GM23338 (cell line): Measurements from ENCODE around the gene CLCN6. TPM values are rescaled to one million over a fixed set of nuclear protein-coding genes. Genes with fewer than 3 reads are reported as not detected.

ENCODE experiments used
- ATAC-seq: fragments of 200-7000 bp; cut with Tn5 transposase; 3 replicates; pipeline ENCODE4 v1.9.1; 2020
- DNase-seq: peaks from one replicate; pipeline ENCODE4 v3.0.0-alpha.2; 2015; ENCODE audit warnings: low spot score
- H2AFZ ChIP-seq: fragments of 200-600 bp; sonication (generic); 2 replicates; pipeline ENCODE4 v1.8.0; 2016; ENCODE audit warnings: antibody characterized with exemption, mild to moderate bottlenecking, moderate library complexity
- H3F3A ChIP-seq: fragments of 200-600 bp; sonication (generic); replicated peaks from 2 replicates; pipeline ENCODE4 v1.8.0; 2017; ENCODE audit warnings: antibody characterized with exemption, mixed run types, low read depth
- H3K27ac ChIP-seq: fragments of 200-600 bp; sonication (generic); 2 replicates; pipeline ENCODE4 v1.6.1; 2016; ENCODE audit warnings: low read depth
- H3K27me3 ChIP-seq: fragments of 200-600 bp; sonication (generic); 2 replicates; pipeline ENCODE4 v1.8.0; 2016; ENCODE audit warnings: mild to moderate bottlenecking, mixed run types, moderate library complexity; ENCODE audit not compliant: insufficient read depth
- H3K36me3 ChIP-seq: fragments of 200-600 bp; sonication (generic); 2 replicates; pipeline ENCODE4 v1.8.0; 2016; ENCODE audit warnings: mild to moderate bottlenecking; ENCODE audit not compliant: insufficient read depth
- H3K4me1 ChIP-seq: fragments of 200-600 bp; sonication (generic); 2 replicates; pipeline ENCODE4 v1.8.0; 2016; ENCODE audit warnings: mild to moderate bottlenecking, moderate library complexity; ENCODE audit not compliant: insufficient read depth
- H3K4me2 ChIP-seq: fragments of 200-600 bp; sonication (generic); 2 replicates; pipeline ENCODE4 v1.7.1; 2017; ENCODE audit warnings: mixed run types
- H3K4me3 ChIP-seq: fragments of 200-600 bp; sonication (generic); 2 replicates; pipeline ENCODE4 v1.6.1; 2016; ENCODE audit warnings: mixed run types
- H3K79me2 ChIP-seq: fragments of 200-600 bp; sonication (generic); replicated peaks from 2 replicates; pipeline ENCODE4 v1.8.0; 2017; ENCODE audit warnings: mild to moderate bottlenecking; ENCODE audit not compliant: insufficient read depth
- H3K9me2 ChIP-seq: fragments of 200-600 bp; sonication (generic); 2 replicates; pipeline ENCODE4 v1.8.0; 2017; ENCODE audit not compliant: insufficient read depth
- H4K20me1 ChIP-seq: fragments of 200-600 bp; sonication (generic); replicated peaks from 2 replicates; pipeline ENCODE4 v1.8.0; 2017; ENCODE audit warnings: mild to moderate bottlenecking; ENCODE audit not compliant: insufficient read depth
- H3K27ac Mint-ChIP-seq: 2 replicates; pipeline ENCODE4 v1.8.0; 2020; ENCODE audit warnings: inconsistent platforms, mild to moderate bottlenecking, moderate library complexity, mixed read lengths
- H3K27me3 Mint-ChIP-seq: 3 replicates; pipeline ENCODE4 v1.8.0; 2022; ENCODE audit warnings: low read depth, mild to moderate bottlenecking, moderate library complexity, mixed read lengths, inconsistent platforms; ENCODE audit not compliant: insufficient read depth, poor library complexity
- H3K36me3 Mint-ChIP-seq: 3 replicates; pipeline ENCODE4 v1.8.0; 2021; ENCODE audit warnings: low read depth, mild to moderate bottlenecking, inconsistent platforms, moderate library complexity, mixed read lengths
- H3K4me1 Mint-ChIP-seq: 3 replicates; pipeline ENCODE4 v1.8.0; 2020; ENCODE audit warnings: mild to moderate bottlenecking, inconsistent platforms, mixed read lengths
- H3K4me3 Mint-ChIP-seq: 3 replicates; pipeline ENCODE4 v1.8.0; 2021; ENCODE audit warnings: moderate library complexity, mild to moderate bottlenecking, inconsistent platforms, mixed read lengths
- H3K9me3 Mint-ChIP-seq: 3 replicates; pipeline ENCODE4 v1.8.0; 2020; ENCODE audit warnings: moderate library complexity, mild to moderate bottlenecking, inconsistent platforms, mixed read lengths
- CREB1 ChIP-seq: fragments of 250-450 bp; sonication (Bioruptor Pico); IDR thresholded peaks from 2 replicates; pipeline ENCODE4 v1.5.0; 2020; ENCODE audit warnings: low read depth, mild to moderate bottlenecking, moderate library complexity
- EZH2 ChIP-seq: fragments of 200-600 bp; sonication (generic); IDR thresholded peaks from one replicate; pipeline ENCODE4 v1.8.0; 2017; ENCODE audit warnings: antibody characterized with exemption, mild to moderate bottlenecking, low read depth; ENCODE audit not compliant: unreplicated experiment
- JUNB ChIP-seq: IDR thresholded peaks from one replicate; pipeline ENCODE4 v1.6.1; 2016; ENCODE audit warnings: antibody characterized with exemption; ENCODE audit not compliant: unreplicated experiment
- NANOG ChIP-seq: IDR thresholded peaks from 2 replicates; pipeline ENCODE4 v1.6.1; 2016; ENCODE audit warnings: antibody characterized with exemption, borderline replicate concordance
- POLR2AphosphoS5 ChIP-seq: IDR thresholded peaks from 2 replicates; pipeline ENCODE4 v1.6.1; 2016; ENCODE audit warnings: antibody characterized with exemption, low read depth
- STAT1 ChIP-seq: IDR thresholded peaks from one replicate; pipeline ENCODE4 v1.6.1; 2016; ENCODE audit warnings: antibody characterized with exemption; ENCODE audit not compliant: unreplicated experiment
- ZNF114 ChIP-seq: fragments of 250-450 bp; sonication (Bioruptor Pico); IDR thresholded peaks from 2 replicates; pipeline ENCODE4 v1.5.0; 2020; ENCODE audit warnings: mild to moderate bottlenecking, moderate library complexity
- ZNF331 ChIP-seq: fragments of 250-450 bp; sonication (Bioruptor Pico); IDR thresholded peaks from 2 replicates; pipeline ENCODE4 v1.5.0; 2020; ENCODE audit warnings: low read depth, mild to moderate bottlenecking, moderate library complexity
- ZNF462 ChIP-seq: fragments of 250-450 bp; sonication (Bioruptor Pico); IDR thresholded peaks from 2 replicates; pipeline ENCODE4 v1.5.0; 2020; ENCODE audit warnings: mild to moderate bottlenecking, moderate library complexity
- polyA plus RNA-seq: library from polyadenylated mRNA; unstranded; fragments of >200 nt; fragmentation: Nextera tagmentation; extraction: Ambion mirVana; gene quantifications from 2 replicates; pipeline ENCODE4 v1.2.1, GENCODE V29; 2016
- total RNA-seq: library from RNA; depleted of rRNA; stranded (reverse); fragments of >200 nt; shearing (Covaris generic); gene quantifications from 2 replicates; pipeline ENCODE4 v1.2.3, GENCODE V29; 2014

The CLCN6 gene
- total and polyA plus RNA-seq, 2 experiments from 2014 or later = 16.0 to 22.6 TPM

GRCh38 chr1:11766429-11766776 lies 39.6 kb upstream of the CLCN6 start (continued):
- TF ChIP-seq ZNF462 (CRISPR knock-in tag) (no peak), EZH2 (no peak), STAT1 (no peak), CREB1 (CRISPR knock-in tag) (no peak), ZNF331 (CRISPR knock-in tag) (no peak)

DNA sequence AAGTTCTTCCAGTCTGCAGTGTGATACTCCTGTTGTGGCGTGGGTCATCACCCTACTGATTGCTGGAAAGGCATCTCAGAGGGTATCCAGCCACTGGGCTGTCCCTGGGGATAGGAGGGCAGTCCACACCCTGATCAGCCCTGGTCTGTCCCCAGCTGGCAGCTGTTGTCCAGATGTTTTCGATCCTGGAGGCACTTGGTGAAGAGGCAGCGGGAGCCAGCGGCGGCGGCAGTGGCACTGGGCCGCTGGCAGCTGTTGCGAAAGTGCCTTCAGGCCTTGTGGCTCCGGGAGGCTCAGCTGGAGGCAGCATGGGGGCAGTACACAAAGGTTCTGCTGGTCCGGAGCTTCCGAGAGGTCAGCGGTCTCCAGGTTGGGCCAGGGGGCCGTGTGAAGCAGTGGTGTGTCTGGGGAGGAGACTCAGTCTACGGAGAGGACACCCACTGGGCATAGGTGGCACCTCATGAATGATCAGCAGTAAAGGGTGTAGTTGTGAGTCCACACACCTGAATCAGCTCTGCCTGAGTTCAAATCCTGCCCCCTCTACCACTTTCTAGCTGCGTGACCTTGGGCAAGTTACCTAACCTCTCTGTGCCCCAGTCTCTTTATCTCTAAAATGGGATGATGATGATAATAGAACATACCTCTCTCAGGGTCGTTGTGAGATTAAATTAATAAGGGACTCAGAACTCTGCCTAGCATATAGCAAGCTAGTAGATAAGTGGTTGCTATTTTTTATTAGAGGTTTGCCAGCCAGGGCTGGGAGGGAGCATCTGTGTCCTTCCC lies 37.9 kb upstream of the CLCN6 start:
- Mint-ChIP-seq H3K36me3 (no peaks in the 10 kb centered on the region), H3K27me3 (peaks cover 17% of the 10 kb centered on the region), H3K4me1 (peaks cover 9% of the 10 kb centered on the region), H3K4me3 (no peak overlapping the region; the same call in 2 of the 3 replicates), H3K27ac (no peak overlapping the region), H3K9me3 (no peaks in the 10 kb centered on the region)
- no peak for DNase-seq
- H4K20me1 ChIP-seq = no peaks in the 10 kb centered on the region
- ATAC-seq = no peak
- H3K27me3 ChIP-seq = no peaks in the 10 kb centered on the region
- no peaks in the 10 kb centered on the region for H3K36me3 ChIP-seq
- H3K27ac ChIP-seq = no peak overlapping the region
- H2AFZ ChIP-seq = no peak overlapping the region
- no peaks in the 10 kb centered on the region for H3K9me2 ChIP-seq
- no peaks in the 10 kb centered on the region; the same call in 1 of the 2 replicates for H3F3A ChIP-seq
- H3K4me3 ChIP-seq = no peak overlapping the region
- no peaks in the 10 kb centered on the region for H3K4me1 ChIP-seq
- H3K4me2 ChIP-seq = no peak overlapping the region
- no peaks in the 10 kb centered on the region for H3K79me2 ChIP-seq
- no peak for TF ChIP-seq EZH2
- TF ChIP-seq STAT1 = no peak
- no peak for TF ChIP-seq NANOG
- TF ChIP-seq POLR2AphosphoS5 = no peak
- TF ChIP-seq ZNF462 (CRISPR knock-in tag) = no peak
- TF ChIP-seq ZNF114 = no peak
- no peak for TF ChIP-seq JUNB
